ENCODE data around the gene PBX1.

The PBX1 gene

DNA sequence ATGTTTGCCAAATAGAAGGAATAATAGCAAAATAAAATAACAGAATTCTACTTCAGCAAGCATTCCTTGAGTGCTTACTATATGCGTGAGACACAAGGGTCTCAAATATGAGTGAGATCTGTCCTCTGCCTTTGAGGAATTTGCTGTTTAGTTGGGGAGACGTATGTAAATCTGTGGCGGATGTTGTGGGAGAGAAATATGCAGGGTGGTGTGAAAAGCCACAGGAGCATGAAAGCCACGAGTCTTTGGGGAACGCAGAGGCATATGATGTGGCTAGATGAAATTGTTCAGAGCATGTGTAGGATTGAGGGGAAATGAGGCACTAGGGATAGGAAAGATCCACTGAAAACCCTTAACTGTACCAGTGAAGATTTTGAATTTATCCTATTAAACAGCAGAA is 244.4 kb downstream of the PBX1 start:
- no peak for DNase-seq (ENCODE audit: low read depth in 1 of 2, low spot score in 1 of 2)

DNA sequence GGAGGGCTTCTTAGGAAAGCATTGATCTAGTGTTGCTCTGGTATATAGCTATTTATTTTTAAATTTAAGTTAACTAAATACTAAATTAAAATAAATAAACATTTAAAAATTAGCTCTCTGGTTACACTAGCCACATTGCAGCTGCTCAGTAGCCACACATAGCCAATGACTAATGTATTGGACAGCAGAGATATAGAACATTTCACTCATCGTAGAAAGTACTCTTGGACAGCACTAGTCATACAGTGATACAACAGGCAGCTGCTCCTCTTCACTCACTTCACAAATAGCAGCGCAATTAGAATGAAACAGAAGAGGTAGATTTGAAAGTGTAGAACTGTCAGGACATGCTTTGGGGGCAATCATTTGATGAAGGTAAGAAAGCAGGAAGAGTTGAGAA is 245.4 kb downstream of the PBX1 start:
- no peak for DNase-seq (ENCODE audit: low read depth in 1 of 2, low spot score in 1 of 2)

DNA sequence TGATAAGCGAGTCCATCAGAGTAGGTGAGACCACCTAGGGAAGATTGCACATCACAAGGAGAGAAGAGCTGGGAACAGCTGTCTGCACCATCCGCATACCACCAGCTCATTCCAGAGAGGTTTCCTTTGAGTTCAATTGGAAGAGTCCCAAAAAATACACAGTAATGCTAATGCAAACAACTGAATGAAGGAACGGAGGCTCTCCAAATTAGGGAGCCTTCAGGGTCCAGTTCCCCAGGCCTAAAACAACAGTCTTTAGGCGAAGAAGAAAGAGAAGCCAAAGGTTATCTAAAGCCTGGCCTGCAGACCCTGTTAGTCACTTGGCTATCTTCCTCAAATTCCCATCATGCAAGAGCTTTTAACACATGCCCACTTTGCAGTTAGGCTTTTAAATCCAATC is 246.4 kb downstream of the PBX1 start:
- DNase-seq (ENCODE audit: low read depth in 1 of 2, low spot score in 1 of 2), result no peak

DNA sequence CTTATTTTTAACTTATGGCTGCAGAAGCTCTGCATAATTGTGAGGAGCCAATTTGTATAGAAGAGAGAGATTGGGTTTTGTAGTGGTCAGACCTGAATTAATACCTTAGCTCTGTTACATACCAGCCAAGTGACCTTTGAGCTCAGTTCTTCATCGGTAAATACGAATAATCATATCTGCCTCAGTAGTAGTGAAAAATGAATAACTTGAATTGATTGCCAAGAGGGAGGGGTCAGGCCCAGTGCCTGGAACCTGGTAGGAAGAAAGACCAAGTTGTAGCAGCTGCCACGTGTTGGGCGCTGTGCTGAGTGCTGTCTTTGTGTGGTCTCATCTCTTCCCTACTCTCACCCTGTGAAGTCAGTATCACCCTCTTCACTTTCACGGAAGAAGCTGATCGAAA is 247.5 kb downstream of the PBX1 start:
- no peak for DNase-seq (ENCODE audit: low read depth in 1 of 2, low spot score in 1 of 2)

DNA sequence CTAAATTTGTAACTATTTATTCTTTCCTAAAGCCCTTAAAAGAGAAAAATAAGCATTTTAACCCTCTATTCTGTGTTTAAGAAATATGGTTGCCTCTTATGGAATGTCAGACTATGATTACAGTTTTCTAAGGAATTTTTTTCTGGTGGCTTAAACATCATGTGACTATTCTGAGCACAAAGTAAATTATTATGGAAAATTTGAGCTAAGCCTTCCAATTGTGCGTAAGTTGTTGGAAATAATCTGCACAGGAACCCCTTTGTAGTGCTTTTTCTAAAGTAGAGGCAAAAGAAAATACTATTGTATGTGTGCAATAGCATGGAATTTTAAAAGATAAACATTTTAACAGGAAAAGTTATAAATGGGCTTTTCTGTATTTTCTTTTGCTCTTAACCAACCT is 254.8 kb downstream of the PBX1 start:
- no peak for DNase-seq (ENCODE audit: low read depth in 1 of 2, low spot score in 1 of 2)

DNA sequence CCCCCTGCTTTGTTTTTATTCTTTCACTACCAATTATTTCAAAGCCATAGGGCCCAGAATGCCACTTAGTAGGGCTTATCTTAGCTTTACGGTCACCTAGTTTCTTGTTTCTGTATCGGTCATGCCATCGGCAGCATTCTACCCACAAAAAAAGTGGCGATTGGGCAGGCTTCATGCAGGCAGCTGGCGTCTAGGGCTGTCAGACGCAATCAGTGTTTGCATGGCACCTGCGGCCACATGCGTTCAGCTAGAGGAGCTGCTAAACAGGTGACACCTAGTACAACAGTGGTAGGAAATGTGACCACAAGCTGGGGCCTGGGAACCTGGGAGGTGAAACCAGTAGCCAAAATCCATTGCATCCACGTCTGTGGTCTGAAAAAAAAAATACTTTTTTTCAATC is 262.7 kb downstream of the PBX1 start:
- DNase-seq (ENCODE audit: low read depth in 1 of 2, low spot score in 1 of 2), result no peak

DNA sequence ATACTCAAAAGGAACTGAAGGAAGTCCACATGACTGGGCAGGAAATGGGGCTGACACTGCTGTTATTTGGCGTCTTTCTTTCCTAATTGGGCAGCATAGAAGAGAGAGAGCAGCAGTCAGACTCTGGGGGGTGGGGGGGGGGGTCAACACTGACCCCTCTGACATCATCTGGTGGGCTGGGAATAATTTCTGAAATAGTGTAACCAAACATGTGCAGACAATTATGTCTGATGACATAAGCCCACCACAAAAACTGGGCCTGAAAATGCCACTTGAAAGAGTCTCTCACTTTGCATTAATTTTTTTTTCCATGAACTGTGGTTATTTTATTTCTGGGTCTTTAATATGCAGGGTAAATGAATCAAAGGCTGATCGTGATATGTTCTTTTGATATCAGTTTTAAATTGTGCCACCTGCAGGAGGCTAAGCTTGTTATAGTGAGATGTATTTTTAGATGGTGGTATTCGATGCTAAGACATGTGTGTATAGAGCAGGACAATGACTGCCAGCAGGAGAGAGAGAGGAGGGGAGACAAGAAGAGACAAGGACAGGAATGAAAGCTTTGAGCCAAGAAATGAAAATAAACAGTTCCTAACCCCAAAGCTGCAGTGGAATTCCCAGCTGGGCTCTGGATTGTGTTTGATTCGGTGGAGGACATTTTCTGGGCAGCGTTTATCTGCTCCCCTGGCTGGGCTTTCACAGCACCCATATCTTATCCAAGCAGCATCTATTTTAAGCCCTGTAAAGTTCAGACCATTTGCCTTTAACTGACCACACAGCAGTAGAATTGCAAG is 264.7 kb downstream of the PBX1 start:
- no peak for DNase-seq (ENCODE audit: low read depth in 1 of 2, low spot score in 1 of 2)

DNA sequence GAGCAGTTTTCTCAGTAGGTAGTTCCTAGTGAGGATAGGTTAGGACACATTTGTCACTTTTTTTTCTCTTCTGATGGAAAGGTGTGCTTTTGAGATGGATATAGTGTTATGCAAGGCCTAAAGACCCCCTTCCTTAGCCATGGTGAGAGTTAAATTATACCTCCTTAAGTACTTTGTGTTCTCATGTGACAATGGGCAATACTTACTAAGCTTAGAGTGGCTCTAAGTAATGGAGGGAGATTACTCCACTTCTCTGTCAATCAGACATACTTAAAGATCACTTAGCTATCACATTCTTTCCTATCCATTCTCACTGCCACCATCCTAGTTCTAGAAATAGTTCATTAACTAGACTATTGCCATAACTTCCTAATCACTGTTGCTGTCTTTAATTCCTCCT is 265.6 kb downstream of the PBX1 start:
- DNase-seq (ENCODE audit: low read depth in 1 of 2, low spot score in 1 of 2), result no peak

DNA sequence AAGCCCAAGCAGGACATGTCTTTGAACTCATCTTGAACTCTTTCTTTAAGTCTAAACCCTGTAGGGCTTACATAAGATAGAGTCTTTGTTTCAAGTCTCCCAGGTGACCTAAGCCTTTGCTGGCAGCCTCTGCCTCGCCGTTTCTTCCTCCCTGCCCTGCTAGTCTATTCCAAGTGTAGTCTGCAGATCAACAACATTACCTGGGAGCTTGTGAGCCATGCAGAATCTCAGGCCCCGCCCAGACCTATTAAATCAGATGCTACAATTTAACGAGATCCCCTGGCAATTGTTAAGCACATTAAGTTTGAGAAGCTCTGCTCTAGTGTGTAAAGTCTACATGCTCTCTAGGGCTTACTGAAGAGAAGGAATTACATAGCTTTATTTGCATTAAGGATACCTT is 271.6 kb downstream of the PBX1 start:
- DNase-seq (ENCODE audit: low read depth in 1 of 2, low spot score in 1 of 2), result no peak

DNA sequence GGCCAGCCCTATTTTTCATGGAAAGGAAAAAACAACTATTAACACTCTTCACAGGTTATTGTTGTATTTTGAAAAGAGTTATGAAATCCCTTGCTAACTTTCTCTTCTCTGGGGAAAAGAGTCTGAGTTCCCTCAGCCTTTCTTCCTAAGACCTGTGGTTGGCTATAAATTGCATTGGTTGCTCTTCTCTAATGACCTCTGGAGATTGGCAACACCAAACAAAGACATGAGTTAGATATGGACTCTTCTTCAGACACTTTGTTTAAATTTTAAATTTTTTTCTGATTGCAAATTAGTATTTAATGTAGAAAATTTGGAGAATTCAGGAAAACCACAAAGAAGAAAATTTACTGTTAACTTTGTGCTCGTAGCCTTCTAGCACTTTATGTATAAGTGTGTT is 275.7 kb downstream of the PBX1 start:
- no peak for DNase-seq (ENCODE audit: low read depth in 1 of 2, low spot score in 1 of 2)

DNA sequence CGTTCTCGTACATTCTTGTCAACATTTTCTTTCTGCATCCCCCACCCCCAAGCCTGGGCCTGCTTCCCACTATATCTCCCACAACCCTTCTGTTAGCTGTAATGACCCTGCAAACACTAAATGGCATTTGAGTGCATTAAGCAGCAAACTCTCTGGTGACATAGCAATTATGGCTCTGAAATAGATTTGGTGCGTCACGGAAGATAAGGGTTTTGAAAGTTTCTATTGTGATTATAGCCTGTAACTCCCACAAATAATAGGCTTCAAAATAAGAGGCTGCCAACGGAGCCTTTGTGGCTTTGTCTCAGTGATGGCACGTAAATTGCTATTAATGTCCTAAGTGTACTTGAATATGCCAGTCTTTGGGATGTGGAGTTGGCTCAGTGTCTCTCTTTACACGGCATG is 277.6 kb downstream of the PBX1 start:
- no peak for DNase-seq (ENCODE audit: low read depth in 1 of 2, low spot score in 1 of 2)

DNA sequence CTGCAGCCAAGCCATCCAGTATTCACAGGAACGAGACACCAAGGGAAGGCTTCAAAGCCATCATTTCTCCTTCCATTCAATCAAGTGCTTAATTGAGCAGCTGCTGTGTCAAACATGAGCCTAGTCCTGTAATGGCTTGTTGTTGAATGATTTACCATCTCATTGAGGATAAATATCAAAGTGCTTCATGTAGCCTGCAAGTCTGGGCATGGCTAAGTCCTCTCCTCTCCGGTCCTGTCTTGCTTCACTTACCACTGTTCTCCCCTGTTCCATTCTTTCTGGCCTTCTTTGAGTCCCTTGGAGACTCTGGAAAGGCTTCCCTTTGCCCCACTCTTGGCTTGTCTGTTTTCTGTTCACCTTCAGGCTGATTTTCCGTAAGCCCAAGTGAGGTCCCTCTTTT is 279.8 kb downstream of the PBX1 start:
- no peak for DNase-seq (ENCODE audit: low read depth in 1 of 2, low spot score in 1 of 2)

DNA sequence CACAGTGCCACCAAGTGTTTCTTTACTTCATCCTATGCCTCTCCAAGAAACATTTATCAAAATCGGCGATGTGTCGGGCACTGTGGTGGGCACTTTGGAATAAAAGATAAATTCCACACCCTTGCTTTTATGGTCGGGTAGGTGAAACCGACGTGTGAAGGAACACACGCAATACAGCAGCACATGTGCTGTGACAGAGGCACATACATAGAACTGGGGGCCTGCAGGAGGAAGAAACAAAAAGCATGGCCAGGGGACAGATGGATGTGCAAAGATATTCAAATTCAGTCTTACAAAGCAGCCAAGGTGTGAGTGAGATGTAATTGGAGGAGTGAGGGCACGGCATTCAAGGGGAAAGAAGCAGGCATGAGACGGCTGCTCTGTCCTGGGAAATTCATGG is 282.0 kb downstream of the PBX1 start:
- DNase-seq (ENCODE audit: low read depth in 1 of 2, low spot score in 1 of 2), result no peak

DNA sequence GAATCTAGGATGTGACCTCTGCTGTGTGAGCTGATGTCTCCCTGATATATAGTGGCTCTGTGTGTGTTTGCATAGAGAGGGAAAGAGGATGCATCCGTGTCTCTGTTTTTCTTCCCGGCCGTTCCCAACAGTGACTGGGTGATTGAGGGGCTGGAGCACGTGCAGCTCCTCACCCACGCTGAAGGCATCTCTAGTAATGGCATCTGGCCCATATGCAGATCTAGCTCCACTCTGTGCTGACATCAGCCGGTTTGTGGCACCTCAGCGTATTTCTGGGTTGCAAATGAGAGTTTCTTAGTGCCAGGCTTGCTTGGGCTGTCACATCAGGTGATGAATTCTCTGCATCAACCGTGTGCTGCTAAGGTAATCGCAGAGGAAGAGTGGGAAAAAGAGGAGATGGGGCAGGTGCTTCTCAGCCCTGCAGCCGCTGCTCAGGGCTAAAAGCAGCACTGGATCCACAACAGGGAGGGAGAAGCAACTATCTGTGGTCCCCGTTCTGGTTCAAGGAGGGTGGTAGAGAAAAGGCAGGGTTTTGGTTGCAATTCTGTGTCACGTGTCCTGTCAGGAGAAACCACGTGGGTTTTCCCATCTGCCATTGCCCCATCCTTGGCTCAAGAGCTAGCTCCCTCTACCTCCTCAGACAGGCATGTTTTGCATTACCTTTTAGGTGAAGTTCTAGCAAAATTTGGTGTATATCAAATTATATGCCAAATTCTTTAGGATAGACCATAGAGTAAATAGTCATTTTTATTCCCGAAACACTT is 282.9 kb downstream of the PBX1 start:
- no peak for DNase-seq (ENCODE audit: low read depth in 1 of 2, low spot score in 1 of 2)

DNA sequence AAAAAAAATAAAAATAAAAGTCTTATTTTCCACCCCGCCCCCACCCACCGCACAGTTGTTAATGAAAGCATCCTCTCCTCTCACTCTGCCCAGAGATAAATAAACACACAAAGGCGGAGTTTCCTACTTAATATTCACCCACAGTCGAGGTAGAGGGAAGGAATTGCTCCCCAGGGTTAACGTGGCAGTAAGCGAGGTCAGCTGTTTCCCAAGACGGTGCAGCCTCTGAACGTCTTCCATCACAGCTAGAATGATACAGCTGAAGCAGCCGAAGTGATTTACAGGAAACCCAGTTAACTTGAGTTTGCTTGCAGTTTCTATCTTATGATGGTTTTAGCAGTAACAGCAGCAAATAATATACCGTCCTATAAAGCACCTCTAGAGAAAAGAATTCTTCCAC is 283.9 kb downstream of the PBX1 start:
- DNase-seq (ENCODE audit: low read depth in 1 of 2, low spot score in 1 of 2), result no peak

DNA sequence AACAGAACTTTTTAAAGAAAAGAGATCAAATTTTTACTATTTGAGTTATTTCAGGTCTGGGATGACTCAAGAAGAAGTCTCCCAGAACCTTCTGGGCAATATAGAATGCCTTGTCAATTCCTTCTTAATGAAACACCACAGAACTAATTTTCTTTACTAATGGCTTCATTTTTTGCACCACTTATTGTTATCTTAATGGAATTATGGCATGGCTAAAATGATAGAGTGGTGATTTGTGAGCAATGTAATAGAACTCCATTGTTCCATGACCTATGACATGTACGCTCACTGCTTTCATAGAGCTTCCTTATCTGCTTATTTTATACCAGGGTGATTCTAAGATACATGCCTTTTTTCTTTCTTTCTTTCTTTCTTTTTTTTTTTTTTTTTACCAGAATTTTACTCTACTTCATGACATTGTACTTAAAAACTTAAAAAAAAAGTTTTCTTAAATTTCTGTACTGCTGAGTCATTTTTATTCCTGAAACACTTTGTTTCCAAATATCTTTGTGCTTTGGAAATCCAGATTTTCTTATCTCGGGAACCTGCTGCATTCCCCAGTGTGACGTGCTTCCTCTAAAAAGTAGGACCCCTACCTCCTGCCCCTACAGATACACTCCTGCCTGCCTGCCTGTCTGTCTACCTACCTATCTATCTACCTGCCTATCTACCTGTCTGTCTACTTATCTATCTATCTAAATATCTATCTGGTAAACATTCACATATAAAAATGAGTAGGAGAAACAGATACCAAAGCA is 284.9 kb downstream of the PBX1 start:
- DNase-seq (ENCODE audit: low read depth in 1 of 2, low spot score in 1 of 2), result no peak

DNA sequence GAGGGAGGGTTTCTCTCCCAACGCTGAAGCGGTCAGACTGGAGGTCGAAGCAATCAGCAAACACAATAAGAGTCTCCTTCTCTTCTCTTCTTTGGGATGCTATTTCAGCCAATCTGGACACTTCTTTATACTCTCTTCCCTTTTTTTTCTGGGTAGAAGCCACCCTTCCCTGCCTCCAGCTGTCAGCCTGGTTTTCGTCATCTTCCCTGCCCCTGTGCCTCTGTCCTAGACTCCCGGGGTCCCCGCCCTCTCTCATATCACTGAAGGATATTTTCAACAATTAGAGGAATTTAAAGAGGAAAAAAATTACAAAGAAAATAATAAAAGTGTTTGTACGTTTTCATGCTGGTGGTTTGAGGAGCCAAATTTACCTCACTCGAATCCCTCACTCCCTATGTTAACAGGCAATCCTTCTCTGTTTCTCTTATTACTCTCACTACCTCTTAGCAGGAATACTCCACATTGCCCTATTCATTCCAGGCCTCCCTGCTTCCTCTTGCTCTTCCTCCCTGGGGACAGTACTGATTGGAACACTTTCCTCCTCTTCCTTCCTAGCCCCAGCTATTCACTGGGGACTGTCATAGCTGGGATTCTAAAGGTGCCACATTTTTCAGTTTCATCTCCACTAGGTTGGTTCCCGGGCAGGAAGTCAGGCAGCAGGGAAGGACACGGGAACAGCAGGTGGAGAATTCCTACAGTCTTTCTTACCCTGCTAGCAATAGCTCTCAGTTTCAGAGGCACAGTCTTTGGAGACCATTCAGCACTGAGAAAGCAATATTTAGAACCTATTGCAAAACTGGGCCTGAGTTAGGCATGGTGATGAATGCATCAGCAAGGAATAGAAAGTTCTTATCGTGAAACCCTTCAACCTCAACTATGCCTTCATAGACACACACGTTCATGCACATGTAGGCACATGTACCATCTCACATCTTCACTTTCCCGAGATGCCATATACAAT is 288.0 kb downstream of the PBX1 start:
- DNase-seq (ENCODE audit: low read depth in 1 of 2, low spot score in 1 of 2), result no peak

DNA sequence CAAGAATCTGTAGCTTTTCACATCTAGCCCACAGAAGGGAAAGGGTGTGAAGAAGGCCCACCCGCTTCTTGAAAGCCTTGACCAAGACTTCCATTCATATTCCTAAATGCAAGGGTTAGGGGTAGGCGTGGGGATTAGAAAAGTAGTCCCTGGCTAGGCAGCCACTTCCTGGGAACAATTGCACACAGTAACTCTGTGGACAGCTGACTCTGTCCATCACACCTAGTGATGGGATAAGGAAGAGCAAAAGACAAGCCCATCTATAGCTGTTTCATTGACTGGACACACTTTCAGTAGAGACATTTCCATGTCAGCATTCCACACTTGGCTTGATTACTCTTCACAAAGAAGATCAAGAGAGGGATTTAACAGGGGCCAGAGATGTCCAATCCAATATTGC is 294.2 kb downstream of the PBX1 start:
- DNase-seq (ENCODE audit: low read depth in 1 of 2, low spot score in 1 of 2), result no peak

DNA sequence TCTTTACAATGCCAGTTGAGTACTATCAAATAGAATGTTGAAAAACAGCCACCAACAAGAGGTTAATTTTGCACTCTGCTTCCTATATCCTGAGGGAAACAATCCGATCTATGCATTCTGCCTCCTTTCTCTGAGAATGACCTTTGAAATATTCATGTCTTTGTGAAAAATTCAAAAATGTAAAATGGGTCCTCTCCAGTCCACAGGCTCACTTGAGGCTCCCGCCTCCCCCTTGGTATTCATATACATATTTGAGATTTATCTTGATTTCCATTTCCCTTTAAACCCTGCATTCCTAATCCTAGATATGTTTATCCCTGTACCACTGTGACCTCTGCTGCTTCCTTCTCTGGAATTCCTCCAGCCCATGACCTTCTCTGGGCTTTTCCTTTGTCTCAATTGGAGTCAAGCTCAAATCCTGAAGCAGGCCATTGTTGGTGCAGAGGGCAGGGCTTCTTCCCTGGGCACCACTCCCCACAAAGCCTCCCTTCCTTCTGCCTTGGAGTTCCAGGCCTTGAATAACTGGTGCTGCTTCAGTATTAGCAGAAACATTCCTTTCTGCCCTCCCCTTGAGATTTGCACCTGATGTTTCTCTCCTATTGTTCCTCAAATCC is 296.8 kb downstream of the PBX1 start:
- DNase-seq (ENCODE audit: low read depth in 1 of 2, low spot score in 1 of 2), result no peak

DNA sequence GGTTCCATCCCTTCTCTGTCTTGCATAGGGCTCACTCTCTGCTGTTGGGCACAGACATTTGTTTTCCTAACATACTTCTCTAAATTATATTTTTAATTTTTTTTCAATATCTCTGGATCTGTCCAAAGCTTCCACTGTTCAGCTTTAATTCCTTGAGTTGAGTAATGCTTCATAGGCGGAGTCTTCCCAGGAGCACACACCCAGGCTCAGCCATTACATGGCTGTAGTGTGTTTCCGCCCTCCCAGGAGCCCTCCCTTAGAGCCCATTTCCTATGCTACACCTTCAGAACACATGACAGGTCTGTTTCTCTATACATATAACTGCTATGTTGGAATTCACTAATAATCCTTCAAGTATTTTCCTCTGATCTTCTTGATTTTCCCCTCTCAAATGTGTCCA is 297.4 kb downstream of the PBX1 start:
- no peak for DNase-seq (ENCODE audit: low read depth in 1 of 2, low spot score in 1 of 2)

DNA sequence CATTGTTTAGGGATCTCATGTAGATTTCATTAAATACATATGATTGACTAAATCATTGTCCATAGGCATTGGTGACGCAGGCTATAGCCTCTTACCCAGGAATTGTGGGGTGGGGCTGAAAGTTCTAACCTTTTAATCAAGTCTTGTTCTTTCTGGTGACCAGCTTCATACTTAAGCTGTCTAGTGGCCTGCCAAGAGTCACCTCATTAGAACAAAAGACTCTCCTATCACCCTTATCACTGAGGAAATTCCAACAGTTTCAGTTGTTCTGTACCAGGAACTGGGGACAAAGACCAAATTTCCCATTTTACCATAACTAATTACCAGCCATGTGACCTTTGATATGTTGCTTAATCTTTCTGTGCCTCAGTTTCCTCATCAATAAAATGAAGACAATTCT is 298.5 kb downstream of the PBX1 start:
- no peak for DNase-seq (ENCODE audit: low read depth in 1 of 2, low spot score in 1 of 2)
